ENCODE results near the gene SNRPB2.

SNRPB2 gene

DNA sequence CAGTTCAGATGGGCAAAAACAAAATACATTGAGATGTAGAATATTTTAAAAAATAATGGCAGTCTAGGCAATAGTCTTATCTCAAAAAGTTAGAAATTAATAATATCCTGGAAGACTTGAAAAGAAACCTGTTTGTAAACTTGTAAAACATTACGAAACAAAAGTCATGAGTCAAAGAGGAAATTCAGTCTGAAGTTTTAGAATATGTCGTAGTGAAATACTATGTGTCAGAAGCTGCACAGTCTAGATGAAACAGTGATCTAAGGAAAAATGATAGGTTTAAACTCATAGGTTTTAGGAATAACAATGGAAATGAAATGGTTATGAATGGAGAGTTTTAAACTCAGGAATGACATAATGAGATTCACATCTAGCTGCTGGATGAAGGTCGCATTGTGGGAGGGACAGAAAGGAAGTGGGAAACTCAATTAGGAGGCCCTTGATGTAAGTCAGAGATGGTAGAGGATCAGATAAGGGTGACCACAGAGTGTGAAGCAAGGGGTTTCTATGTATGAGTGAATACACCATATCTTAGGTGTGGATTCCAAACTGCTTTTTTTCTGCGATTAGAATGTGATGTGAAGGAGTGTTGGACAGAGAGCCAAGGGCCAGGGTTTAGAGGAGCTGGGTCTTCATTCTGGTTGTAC lies 2.8 kb downstream of the SNRPB2 start:
- DNase-seq (ENCODE audit: low read depth in 2 of 2) = no peak

DNA sequence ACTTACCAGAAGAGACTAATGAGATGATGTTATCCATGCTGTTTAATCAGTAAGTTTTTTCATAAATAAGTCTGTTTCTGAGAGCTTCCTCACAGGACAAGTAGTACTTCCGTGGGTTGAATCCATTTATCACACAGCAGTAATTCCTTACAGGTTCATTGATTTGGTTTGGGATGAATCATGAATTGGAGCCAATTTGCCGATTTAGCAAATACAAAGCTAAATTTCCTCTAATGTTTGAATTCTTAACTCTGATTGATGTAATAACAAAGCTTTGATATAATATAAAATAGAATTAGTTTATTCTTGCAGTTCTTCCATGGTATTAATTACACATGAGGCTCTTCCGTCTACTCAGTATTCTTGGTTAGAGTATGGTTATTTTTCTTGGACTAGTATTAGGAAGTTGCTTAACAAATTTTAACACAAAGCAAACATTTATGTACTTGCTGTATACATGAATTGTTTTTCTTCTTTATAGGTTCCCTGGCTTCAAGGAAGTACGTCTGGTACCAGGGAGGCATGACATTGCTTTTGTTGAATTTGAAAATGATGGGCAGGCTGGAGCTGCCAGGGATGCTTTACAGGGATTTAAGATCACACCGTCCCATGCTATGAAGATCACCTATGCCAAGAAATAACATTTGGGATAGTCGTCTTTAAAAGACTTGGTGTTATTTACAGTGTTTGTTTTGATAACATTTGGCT lies 10.7 kb downstream of the SNRPB2 start:
- DNase-seq (ENCODE audit: low read depth in 2 of 2) = no peak

DNA sequence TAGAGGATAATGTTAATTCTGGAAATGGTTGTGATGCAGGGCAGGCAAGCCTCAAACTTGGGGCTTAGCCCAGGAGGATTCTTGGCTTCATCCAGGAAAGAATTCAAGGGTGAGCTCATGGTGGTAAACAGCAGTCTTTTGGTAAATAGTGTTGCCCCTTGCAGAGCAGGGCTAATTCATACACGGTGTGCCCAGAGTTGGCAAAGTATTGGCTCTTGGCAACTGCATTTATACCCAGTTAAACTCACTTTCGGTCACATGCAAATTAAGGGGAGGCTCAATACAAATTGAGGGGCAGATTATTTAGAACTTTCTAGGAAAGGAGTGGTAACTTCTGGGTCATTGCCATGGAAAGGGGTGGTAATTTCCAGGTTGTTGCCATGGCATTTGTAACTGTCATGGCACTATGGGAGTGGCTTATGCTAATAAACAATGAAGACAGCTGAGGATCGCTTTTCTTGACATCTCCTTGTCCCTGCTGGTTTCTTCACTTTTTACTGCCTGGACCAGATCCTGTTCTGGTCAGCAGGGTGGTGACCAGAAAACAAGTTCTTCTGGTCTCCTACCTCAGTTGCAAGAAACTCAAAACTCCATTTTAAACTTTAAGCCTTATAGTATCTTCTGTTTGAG lies 14.5 kb downstream of the SNRPB2 start:
- no peak for DNase-seq (ENCODE audit: low read depth in 2 of 2)

DNA sequence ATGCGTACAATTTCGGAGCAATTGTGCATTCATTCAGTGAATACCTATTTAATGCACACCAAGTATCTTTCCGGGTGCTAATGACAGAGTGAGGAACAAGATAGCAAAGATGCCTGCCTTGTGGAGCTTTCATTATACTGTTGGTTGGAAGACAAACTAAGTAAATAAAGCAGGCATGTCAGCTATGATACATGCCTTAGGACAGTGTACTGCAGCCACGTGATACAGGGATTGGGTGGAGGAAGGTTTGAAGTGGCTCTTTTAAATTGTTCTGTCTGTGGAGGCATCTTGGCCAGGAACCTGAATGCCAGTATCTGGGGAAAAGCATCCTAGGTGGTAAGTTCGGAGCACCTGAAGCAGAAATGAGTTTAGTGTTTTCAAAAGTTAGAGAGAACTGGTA lies 15.4 kb downstream of the SNRPB2 start:
- no peak for DNase-seq (ENCODE audit: low read depth in 2 of 2)

DNA sequence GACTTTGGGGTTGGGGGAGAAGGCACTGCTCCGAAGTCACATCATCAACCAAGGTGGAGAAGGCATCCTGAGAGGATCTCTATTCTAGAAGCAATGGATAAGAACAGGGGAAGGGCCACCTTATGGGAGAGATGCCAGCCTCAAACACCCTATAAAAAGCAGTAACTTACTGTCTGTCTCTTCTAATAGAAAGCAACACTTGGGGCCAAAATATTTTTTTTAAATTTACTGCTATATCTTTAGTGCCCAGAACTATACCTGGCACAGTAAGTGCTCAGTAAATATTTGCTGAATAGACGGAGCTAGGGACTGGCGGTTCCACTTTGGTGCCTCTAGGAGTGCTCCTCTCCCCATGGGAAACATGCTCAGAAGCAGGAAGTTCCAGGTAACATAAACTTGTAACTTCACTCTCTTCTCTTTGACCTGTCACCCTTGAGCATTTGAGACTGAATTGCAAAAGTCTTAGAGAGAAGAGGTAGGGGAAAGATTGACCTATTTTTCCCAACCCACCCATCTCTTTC lies 17.5 kb downstream of the SNRPB2 start:
- DNase-seq (ENCODE audit: low read depth in 2 of 2) = no peak

DNA sequence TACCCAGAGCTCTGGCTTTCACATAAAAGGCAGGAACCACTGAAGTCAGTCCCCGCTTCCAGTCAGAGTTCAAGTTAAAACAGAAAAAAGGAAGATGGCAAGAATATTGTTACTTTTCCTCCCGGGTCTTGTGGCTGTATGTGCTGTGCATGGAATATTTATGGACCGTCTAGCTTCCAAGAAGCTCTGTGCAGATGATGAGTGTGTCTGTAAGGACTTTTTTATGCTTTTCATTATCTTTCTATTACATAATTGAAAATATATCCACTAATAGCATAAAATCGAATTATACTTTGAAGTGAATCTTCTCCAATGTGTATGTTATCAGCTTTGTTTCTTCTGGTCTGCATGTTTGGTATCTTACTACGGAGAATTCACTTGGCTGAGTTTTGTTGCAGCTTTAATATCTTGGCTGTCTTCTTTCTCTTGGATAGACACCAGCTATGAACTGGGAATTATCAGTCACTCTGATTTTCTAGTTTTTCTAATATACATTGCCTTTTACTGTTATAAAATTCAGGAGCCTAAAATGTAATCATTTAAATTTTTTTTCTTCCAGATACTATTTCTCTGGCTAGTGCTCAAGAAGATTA lies 18.6 kb downstream of the SNRPB2 start, which contains the start of gene OTOR:
Gene OTOR (plus strand): TSS at position 51 of the 593 bp plus-strand sequence. CDS start 44 bp downstream, at position 95.
- DNase-seq (ENCODE audit: low read depth in 2 of 2) = no peak

GRCh38 chr20:16749573-16749972 lies 19.7 kb downstream of the SNRPB2 start:
- DNase-seq (ENCODE audit: low read depth in 2 of 2) = no peak

DNA sequence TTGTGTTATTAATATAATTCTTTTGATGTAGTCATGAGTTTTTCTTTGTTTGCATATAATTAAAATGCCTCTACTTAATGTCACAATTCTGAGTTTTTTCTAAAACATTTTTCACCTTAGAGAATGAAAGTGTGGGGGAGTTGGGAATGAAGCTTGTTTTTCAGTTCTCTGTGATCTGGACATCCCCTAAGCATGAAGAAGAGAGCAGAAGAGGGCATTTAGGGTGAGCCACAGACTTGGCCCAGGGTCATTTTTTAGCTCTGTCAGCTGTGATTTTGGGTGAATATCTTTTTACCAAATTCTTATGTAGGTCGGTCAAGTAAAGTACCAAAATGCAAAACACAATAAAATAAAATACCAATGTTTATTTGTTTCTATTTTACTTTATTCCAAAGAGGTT lies 22.3 kb downstream of the SNRPB2 start:
- DNase-seq (ENCODE audit: low read depth in 2 of 2) = no peak

- DNase-seq (ENCODE audit: low read depth in 2 of 2) = no peak
Observed at GRCh38 chr20:16752901-16753300, 23.1 kb downstream of the SNRPB2 start.

DNA sequence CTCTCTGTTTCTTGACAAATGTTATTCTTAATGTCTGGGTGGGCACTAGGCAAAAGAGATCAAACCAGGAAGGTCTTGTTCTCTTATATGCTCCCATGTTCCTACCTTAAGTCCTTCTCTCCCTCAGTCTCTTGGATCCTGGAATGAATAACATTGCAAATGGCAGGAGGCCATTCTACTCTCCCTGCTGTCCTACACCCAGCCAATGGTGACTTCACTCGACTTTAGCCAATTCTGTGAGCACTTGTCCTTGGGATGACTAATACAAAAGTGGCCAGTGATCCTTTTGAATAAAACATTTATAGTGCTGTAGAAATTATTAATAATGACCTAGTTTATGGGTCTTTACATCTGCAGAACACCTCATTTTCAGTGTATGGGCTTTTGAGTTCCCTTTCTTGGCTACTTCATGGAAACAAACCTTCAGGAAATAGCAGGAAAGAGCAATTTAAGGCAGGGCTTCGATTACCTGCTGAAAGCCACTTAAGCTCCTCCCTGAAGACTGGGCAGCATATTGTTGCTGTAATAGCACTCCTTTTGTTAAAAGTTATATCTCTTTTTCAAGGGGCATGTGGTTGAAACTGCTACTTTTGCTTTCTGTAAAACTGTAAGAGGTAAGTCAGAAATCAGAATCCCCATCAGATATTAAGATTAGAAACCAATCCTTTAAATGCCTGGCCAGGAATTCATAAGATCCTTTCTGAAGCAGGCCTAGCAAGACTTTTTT lies 28.8 kb downstream of the SNRPB2 start:
- no peak for DNase-seq (ENCODE audit: low read depth in 2 of 2)

DNA sequence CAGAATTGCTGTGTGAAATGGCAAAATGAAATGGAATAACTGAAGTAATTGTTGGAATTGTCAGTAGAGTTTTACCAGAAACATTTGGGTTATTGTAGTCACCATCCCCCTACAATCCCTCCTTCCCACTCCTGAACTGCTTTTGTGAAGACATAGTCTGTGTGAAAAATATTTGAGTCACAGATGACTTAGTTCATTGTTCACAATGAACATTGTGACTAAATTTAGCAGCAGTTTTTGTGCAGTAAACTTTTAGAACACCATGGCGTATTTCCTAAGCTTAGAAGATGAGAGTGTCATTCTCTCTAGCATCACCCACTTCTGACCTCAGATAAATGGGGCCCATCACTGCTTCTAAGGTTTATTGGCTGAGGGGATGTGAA lies 29.3 kb downstream of the SNRPB2 start:
- no peak for DNase-seq (ENCODE audit: low read depth in 2 of 2)

GRCh38 chr20:16760431-16761304 lies 30.8 kb downstream of the SNRPB2 start:
- DNase-seq (ENCODE audit: low read depth in 2 of 2) = no peak

GRCh38 chr20:16761305-16761829 lies 31.5 kb downstream of the SNRPB2 start:
- peak in 1 of 2 donors; percentile 13 for DNase-seq (ENCODE audit: low read depth in 2 of 2)

DNA sequence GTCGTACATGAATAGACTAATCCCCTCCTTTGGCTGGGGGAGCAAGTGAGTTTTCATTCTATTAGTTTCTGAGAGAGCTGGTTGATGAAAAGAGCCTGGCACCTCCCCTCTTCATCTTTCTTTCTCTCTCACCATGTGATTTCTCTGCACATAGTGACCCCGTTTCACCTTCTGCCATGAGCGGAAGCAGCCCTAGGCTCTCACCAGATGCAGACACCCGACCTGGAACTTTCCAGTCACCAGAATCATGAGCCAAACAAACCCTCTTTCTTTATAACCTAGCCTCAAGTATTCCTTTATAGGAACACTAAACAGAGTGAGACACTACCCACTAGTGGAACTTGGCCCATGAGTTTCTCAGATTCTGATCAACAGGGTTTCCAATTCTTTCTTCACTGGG lies 34.7 kb downstream of the SNRPB2 start:
- no peak for DNase-seq (ENCODE audit: low read depth in 2 of 2)

GRCh38 chr20:16771213-16771612 lies 41.4 kb downstream of the SNRPB2 start:
- DNase-seq (ENCODE audit: low read depth in 2 of 2) = no peak

GRCh38 chr20:16775961-16776360 lies 46.1 kb downstream of the SNRPB2 start:
- no peak for DNase-seq (ENCODE audit: low read depth in 2 of 2)

- no peak for DNase-seq (ENCODE audit: low read depth in 2 of 2)
Observed at GRCh38 chr20:16777126-16777525, 47.3 kb downstream of the SNRPB2 start.

DNA sequence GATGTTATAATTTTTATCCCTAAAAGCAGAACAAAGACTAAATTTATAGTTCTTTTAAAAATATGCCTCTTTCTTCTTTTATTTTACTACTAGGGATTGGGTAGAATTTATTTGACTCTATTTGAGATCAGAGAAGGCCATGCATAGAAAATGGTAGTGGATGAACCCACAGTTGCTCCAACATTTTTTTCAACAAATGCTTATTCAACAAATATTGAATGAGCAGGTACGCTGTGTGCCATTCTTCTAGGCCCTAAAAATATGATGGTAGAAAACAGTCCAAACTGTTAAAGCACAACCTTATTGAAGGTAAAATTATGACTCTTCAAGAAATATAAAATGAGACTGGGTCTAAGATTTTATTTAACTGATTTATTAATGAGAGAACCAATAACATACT lies 48.3 kb downstream of the SNRPB2 start:
- no peak for DNase-seq (ENCODE audit: low read depth in 2 of 2)

- DNase-seq (ENCODE audit: low read depth in 2 of 2) = no peak
Observed at GRCh38 chr20:16781496-16781895, 51.7 kb downstream of the SNRPB2 start.

- DNase-seq (ENCODE audit: low read depth in 2 of 2) = no peak
Observed at GRCh38 chr20:16785226-16785625, 55.4 kb downstream of the SNRPB2 start.

All from stimulated activated CD4-positive, alpha-beta T cell treated with anti-CD3 and anti-CD28 coated beads, Interleukin-1b, Interleukin-23, amount 100 ng/mL, for 4 hours (primary cell).